ENCODE measurements around the gene NLRP1.

DNA sequence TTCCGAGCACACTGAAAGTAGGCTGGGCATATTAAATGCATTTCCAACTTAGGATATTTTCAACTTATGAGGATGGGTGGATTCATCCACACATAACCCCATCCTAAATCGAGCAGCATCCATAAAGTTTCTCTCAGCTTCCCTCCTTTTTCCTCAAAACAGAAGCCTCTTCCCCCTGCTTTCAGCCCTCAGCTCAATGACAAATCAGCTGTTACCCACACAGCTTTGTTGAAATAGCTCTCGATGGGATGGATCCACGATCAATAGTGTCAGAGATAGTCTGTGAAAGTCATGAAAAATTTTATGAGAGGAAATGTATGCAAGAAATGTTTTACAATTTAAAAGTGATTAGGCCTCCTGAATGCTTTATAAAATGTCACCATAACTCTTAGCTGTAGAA lies 118.0 kb downstream of the NLRP1 start:
- TF ChIP-seq RFX5 (IDR thresholded peaks at IDR 0.05; ENCODE audit: low read depth, low read length) (no peak), ZNF687 (CRISPR knock-in tag; IDR thresholded peaks at IDR 0.05) (no peak), CHD2 (IDR thresholded peaks at IDR 0.05; ENCODE audit: low read depth, low read length) (no peak), YEATS4 (CRISPR knock-in tag; IDR thresholded peaks at IDR 0.05; ENCODE audit: borderline replicate concordance) (no peak), ZSCAN5A (CRISPR knock-in tag; IDR thresholded peaks at IDR 0.05; ENCODE audit: borderline replicate concordance) (no peak), ZNF207 (IDR thresholded peaks at IDR 0.05; ENCODE audit: borderline replicate concordance) (no peak), EZH2 (conservative IDR thresholded peaks at IDR 0.05; ENCODE audit: low read depth, low read length) (no peak), ZNF10 (CRISPR knock-in tag; IDR thresholded peaks at IDR 0.05; ENCODE audit: borderline replicate concordance, low read depth) (no peak), POLR2A (IDR thresholded peaks at IDR 0.05; ENCODE audit: insufficient read depth in 1 of 2, low read depth in 2 of 2, low read length in 2 of 2) (no peak), ZEB1 (IDR thresholded peaks at IDR 0.05; ENCODE audit: insufficient replicate concordance, low read depth) (no peak)
- TF ChIP-seq, protein P1, sequence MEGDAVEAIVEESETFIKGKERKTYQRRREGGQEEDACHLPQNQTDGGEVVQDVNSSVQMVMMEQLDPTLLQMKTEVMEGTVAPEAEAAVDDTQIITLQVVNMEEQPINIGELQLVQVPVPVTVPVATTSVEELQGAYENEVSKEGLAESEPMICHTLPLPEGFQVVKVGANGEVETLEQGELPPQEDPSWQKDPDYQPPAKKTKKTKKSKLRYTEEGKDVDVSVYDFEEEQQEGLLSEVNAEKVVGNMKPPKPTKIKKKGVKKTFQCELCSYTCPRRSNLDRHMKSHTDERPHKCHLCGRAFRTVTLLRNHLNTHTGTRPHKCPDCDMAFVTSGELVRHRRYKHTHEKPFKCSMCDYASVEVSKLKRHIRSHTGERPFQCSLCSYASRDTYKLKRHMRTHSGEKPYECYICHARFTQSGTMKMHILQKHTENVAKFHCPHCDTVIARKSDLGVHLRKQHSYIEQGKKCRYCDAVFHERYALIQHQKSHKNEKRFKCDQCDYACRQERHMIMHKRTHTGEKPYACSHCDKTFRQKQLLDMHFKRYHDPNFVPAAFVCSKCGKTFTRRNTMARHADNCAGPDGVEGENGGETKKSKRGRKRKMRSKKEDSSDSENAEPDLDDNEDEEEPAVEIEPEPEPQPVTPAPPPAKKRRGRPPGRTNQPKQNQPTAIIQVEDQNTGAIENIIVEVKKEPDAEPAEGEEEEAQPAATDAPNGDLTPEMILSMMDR (CRISPR knock-in tag; IDR thresholded peaks at IDR 0.05), result no peak
- TF ChIP-seq, protein P2, sequence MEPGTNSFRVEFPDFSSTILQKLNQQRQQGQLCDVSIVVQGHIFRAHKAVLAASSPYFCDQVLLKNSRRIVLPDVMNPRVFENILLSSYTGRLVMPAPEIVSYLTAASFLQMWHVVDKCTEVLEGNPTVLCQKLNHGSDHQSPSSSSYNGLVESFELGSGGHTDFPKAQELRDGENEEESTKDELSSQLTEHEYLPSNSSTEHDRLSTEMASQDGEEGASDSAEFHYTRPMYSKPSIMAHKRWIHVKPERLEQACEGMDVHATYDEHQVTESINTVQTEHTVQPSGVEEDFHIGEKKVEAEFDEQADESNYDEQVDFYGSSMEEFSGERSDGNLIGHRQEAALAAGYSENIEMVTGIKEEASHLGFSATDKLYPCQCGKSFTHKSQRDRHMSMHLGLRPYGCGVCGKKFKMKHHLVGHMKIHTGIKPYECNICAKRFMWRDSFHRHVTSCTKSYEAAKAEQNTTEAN (CRISPR knock-in tag; conservative IDR thresholded peaks at IDR 0.05), result no peak

Data from HepG2 (cell line).